Large intestine (tissue), 3 donors: ENCODE results near the gene KCNC1. TPM values are rescaled to one million over a fixed set of nuclear protein-coding genes. Genes with fewer than 3 reads are reported as not detected.

Experiments used
- DNase-seq, 2 donors: peaks; one replicate each; pipeline versions ENCODE4 v3.0.0 to v3.0.0-alpha.2; 2013
- H3K27ac ChIP-seq: one replicate; pipeline ENCODE4 v1.5.1; 2013; ENCODE audit warnings: low read length
- H3K27me3 ChIP-seq: 2 replicates; pipeline ENCODE4 v1.6.1; 2013; ENCODE audit warnings: low read length; ENCODE audit not compliant: control insufficient read depth, insufficient read depth
- H3K36me3 ChIP-seq: 2 replicates; pipeline ENCODE4 v1.6.1; 2013; ENCODE audit warnings: low read length; ENCODE audit not compliant: control insufficient read depth, insufficient read depth
- H3K4me1 ChIP-seq: one replicate; pipeline ENCODE4 v1.6.1; 2013; ENCODE audit warnings: low read length; ENCODE audit not compliant: control insufficient read depth, insufficient read depth
- H3K4me3 ChIP-seq: one replicate; pipeline ENCODE4 v1.5.1; 2013; ENCODE audit warnings: low read length
- H3K9me3 ChIP-seq: one replicate; pipeline ENCODE4 v1.6.1; 2013; ENCODE audit warnings: mild to moderate bottlenecking, low read depth, low read length, moderate library complexity; ENCODE audit not compliant: control insufficient read depth
- WGBS: methylation state at CpG from one replicate; pipeline ENCODE4 v1.1.5; 2013; ENCODE audit warnings: low lambda C conversion rate; ENCODE audit not compliant: insufficient coverage; 5-methylcytosine and 5-hydroxymethylcytosine counted together
- polyA plus RNA-seq: library from polyadenylated mRNA; unstranded; fragments of 120-200 nt; gene quantifications from one replicate; pipeline ENCODE4 v1.2.1, GENCODE V29; 2013

Gene KCNC1
- polyA plus RNA-seq, 1 donor = 2.4 TPM

DNA sequence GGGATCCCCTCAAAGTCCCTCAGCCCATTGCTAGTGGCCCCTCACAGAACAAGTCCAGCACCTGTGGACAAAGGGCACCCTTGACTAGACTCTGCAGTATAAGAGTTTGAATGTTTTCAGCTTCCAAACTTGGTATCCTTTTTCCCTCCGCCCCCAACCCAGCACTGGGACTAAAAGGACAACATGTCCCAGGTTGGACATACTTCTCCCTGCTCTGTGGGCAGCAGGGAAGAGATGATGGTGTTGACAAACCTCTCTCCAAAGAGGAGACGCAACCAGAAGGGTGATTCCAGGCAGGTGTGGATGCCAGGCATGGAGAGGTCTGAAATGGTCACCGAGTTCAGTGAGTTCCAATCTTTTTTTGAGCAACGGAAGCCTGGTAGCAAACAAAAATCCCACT, 19.7 kb upstream of the KCNC1 start:
- Histone ChIP-seq H3K4me1 (no peaks in the 10 kb centered on the region), H3K36me3 (no peaks in the 10 kb centered on the region), H3K4me3 (no peak overlapping the region), H3K27me3 (peaks cover 70% of the 10 kb centered on the region), H3K9me3 (no peaks in the 10 kb centered on the region), H3K27ac (no peak overlapping the region)
- WGBS = 100% methylated on average over 1 of the region's 4 CpGs
- no peak for DNase-seq

GRCh38 chr11:17716807-17717206, 17.8 kb upstream of the KCNC1 start:
- Histone ChIP-seq H3K27ac (no peak overlapping the region), H3K27me3 (peaks cover 83% of the 10 kb centered on the region), H3K4me3 (no peak overlapping the region), H3K9me3 (peaks cover 4% of the 10 kb centered on the region), H3K4me1 (no peaks in the 10 kb centered on the region), H3K36me3 (no peaks in the 10 kb centered on the region)
- 100% methylated on average over 1 of the region's 2 CpGs for WGBS
- no peak for DNase-seq

GRCh38 chr11:17718015-17718414, 16.6 kb upstream of the KCNC1 start:
- H3K27me3 ChIP-seq = peaks cover 86% of the 10 kb centered on the region

GRCh38 chr11:17718510-17718962, 16.0 kb upstream of the KCNC1 start:
- H3K9me3 ChIP-seq = peaks cover 4% of the 10 kb centered on the region
- H3K36me3 ChIP-seq = no peaks in the 10 kb centered on the region
- H3K27me3 ChIP-seq = peaks cover 91% of the 10 kb centered on the region
- H3K4me3 ChIP-seq = no peak overlapping the region
- WGBS = 0% methylated on average over 1 of the region's 16 CpGs
- no peaks in the 10 kb centered on the region for H3K4me1 ChIP-seq
- no peak for DNase-seq
- no peak overlapping the region for H3K27ac ChIP-seq

More at GRCh38 chr11:17718015-17718414, 16.6 kb upstream of the KCNC1 start:
- H3K27ac ChIP-seq = no peak overlapping the region
- H3K4me1 ChIP-seq = no peaks in the 10 kb centered on the region
- no CpG with 5 or more reads among the region's 7 CpGs for WGBS
- no peak overlapping the region for H3K4me3 ChIP-seq
- DNase-seq = no peak
- no peaks in the 10 kb centered on the region for H3K36me3 ChIP-seq
- peaks cover 4% of the 10 kb centered on the region for H3K9me3 ChIP-seq

- Histone ChIP-seq H3K27ac (no peak within 1 kb of the TSS), H3K4me1 (no peaks in the 10 kb centered on the region), H3K36me3 (no peaks in the 10 kb centered on the region), H3K4me3 (no peak within 1 kb of the TSS), H3K27me3 (peaks cover 93% of the 10 kb centered on the region), H3K9me3 (peaks cover 4% of the 10 kb centered on the region)
- no peak for DNase-seq
- WGBS = no CpG with 5 or more reads among the region's 68 CpGs
Observed at GRCh38 chr11:17719028-17719937, 15.3 kb upstream of the KCNC1 start, which contains the start of gene MYOD1. MYOD1 (plus strand) TSS chr11:17719571; CDS start chr11:17719783, 212 bp downstream.

GRCh38 chr11:17719938-17720795, 14.4 kb upstream of the KCNC1 start:
- Histone ChIP-seq H3K36me3 (no peaks in the 10 kb centered on the region), H3K4me1 (no peaks in the 10 kb centered on the region), H3K27me3 (peaks cover 91% of the 10 kb centered on the region), H3K4me3 (no peak overlapping the region), H3K27ac (no peak overlapping the region), H3K9me3 (peaks cover 4% of the 10 kb centered on the region)
- DNase-seq = peak in 1 of 2 donors; percentile 20
- WGBS = no CpG with 5 or more reads among the region's 85 CpGs

- H3K4me1 ChIP-seq = no peaks in the 10 kb centered on the region
- WGBS = no CpG with 5 or more reads among the region's 24 CpGs
- no peak for DNase-seq
- H3K27me3 ChIP-seq = peaks cover 96% of the 10 kb centered on the region
- H3K36me3 ChIP-seq = no peaks in the 10 kb centered on the region
- H3K9me3 ChIP-seq = peaks cover 4% of the 10 kb centered on the region
- H3K27ac ChIP-seq = no peak overlapping the region
- H3K4me3 ChIP-seq = no peak overlapping the region
Observed at GRCh38 chr11:17720796-17721171, 13.8 kb upstream of the KCNC1 start.

DNA sequence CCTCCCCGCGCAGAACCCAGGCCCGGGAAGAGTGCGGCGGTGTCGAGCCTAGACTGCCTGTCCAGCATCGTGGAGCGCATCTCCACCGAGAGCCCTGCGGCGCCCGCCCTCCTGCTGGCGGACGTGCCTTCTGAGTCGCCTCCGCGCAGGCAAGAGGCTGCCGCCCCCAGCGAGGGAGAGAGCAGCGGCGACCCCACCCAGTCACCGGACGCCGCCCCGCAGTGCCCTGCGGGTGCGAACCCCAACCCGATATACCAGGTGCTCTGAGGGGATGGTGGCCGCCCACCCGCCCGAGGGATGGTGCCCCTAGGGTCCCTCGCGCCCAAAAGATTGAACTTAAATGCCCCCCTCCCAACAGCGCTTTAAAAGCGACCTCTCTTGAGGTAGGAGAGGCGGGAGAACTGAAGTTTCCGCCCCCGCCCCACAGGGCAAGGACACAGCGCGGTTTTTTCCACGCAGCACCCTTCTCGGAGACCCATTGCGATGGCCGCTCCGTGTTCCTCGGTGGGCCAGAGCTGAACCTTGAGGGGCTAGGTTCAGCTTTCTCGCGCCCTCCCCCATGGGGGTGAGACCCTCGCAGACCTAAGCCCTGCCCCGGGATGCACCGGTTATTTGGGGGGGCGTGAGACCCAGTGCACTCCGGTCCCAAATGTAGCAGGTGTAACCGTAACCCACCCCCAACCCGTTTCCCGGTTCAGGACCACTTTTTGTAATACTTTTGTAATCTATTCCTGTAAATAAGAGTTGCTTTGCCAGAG, 13.2 kb upstream of the KCNC1 start:
- Histone ChIP-seq H3K36me3 (no peaks in the 10 kb centered on the region), H3K4me3 (no peak overlapping the region), H3K27me3 (peaks cover 90% of the 10 kb centered on the region), H3K27ac (no peak overlapping the region), H3K9me3 (peaks cover 4% of the 10 kb centered on the region), H3K4me1 (no peaks in the 10 kb centered on the region)
- WGBS = no CpG with 5 or more reads among the region's 56 CpGs
- no peak for DNase-seq

DNA sequence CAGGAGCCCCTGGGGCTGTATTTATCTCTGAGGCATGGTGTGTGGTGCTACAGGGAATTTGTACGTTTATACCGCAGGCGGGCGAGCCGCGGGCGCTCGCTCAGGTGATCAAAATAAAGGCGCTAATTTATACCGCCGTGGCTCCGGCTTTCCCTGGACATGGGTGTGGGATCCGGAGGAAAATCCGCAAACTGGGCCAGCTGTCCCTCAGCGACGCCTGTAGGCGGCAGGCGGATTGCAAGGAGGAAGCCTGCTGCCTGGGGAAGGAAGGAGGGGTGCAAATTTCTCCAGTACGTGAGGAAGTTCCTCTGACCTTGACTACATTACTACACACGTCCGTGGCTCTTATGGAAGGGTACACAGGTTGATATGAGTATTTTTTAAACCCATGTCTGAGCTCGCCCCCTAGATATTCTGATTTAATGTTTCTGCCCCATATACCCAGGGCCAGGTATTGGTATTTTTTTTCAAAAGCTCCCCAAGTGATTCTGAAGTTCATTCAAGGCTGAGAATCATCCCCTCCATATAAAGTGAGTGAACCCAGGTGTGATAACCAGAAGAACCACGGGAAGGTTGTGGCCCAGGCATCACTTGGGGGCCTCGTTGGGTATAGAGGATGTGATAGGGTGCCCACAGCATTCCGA, 12.5 kb upstream of the KCNC1 start:
- H3K4me1 ChIP-seq = no peaks in the 10 kb centered on the region
- no peaks in the 10 kb centered on the region for H3K36me3 ChIP-seq
- DNase-seq = no peak
- H3K27me3 ChIP-seq = peaks cover 87% of the 10 kb centered on the region
- H3K4me3 ChIP-seq = no peak overlapping the region
- no peak overlapping the region for H3K27ac ChIP-seq
- WGBS = no CpG with 5 or more reads among the region's 25 CpGs
- peaks cover 4% of the 10 kb centered on the region for H3K9me3 ChIP-seq
